Neural crest cell (in vitro differentiated cells): ENCODE results near the gene AOC2. TPM values are rescaled to one million over a fixed set of nuclear protein-coding genes. Genes with fewer than 3 reads are reported as not detected.

Experiments
- DNase-seq: peaks from one replicate; pipeline ENCODE4 v3.0.0; 2021; ENCODE audit warnings: low read depth, mixed read lengths, low spot score
- H3K27ac Mint-ChIP-seq: one replicate; pipeline ENCODE4 v1.8.0; 2021; ENCODE audit warnings: mild to moderate bottlenecking, mixed read lengths; ENCODE audit not compliant: unreplicated experiment
- H3K27me3 Mint-ChIP-seq: 2 replicates; pipeline ENCODE4 v1.8.0; 2021; ENCODE audit warnings: low read depth, mild to moderate bottlenecking, mixed read lengths
- H3K36me3 Mint-ChIP-seq: 2 replicates; pipeline ENCODE4 v1.8.0; 2021; ENCODE audit warnings: low read depth, mild to moderate bottlenecking, mixed read lengths
- H3K4me1 Mint-ChIP-seq: 2 replicates; pipeline ENCODE4 v1.8.0; 2021; ENCODE audit warnings: mixed read lengths
- H3K4me3 Mint-ChIP-seq: one replicate; pipeline ENCODE4 v1.8.0; 2021; ENCODE audit warnings: mild to moderate bottlenecking, mixed read lengths
- H3K9me3 Mint-ChIP-seq: 2 replicates; pipeline ENCODE4 v1.8.0; 2021; ENCODE audit warnings: mixed read lengths
- CTCF ChIP-seq: fragments of 200-600 bp; sonication (generic); conservative IDR thresholded peaks from 2 replicates; pipeline ENCODE4 v1.5.0; 2021; ENCODE audit warnings: antibody characterized with exemption, mild to moderate bottlenecking
- total RNA-seq: library from RNA; stranded (reverse); gene quantifications from 2 replicates; pipeline ENCODE4 v1.2.1, GENCODE V29; 2021

AOC2 gene
- total RNA-seq, 1 donor from 2014 or later = 3.0 TPM

GRCh38 chr17:42797067-42798007 is 47.0 kb upstream of the AOC2 start:
- peak overlapping the region; percentile 4 for H3K27ac Mint-ChIP-seq
- TF ChIP-seq CTCF = no peak

GRCh38 chr17:42798011-42798382 is 46.4 kb upstream of the AOC2 start:
- Mint-ChIP-seq H3K27me3 (peaks cover 22% of the 10 kb centered on the region), H3K9me3 (peaks cover 3% of the 10 kb centered on the region), H3K27ac (peak overlapping the region; percentile 81), H3K4me1 (peaks cover 13% of the 10 kb centered on the region), H3K36me3 (peaks cover 9% of the 10 kb centered on the region), H3K4me3 (peak overlapping the region; percentile 98)
- no peak for TF ChIP-seq CTCF
- DNase-seq = no peak

More at GRCh38 chr17:42797067-42798007, 47.0 kb upstream of the AOC2 start:
- H3K9me3 Mint-ChIP-seq = peaks cover 3% of the 10 kb centered on the region
- H3K27me3 Mint-ChIP-seq = peaks cover 23% of the 10 kb centered on the region
- H3K4me1 Mint-ChIP-seq = peaks cover 13% of the 10 kb centered on the region
- peaks cover 9% of the 10 kb centered on the region for H3K36me3 Mint-ChIP-seq
- DNase-seq = no peak
- H3K4me3 Mint-ChIP-seq = peak overlapping the region; percentile 98

- H3K27me3 Mint-ChIP-seq = peaks cover 22% of the 10 kb centered on the region
- TF ChIP-seq CTCF = peak; percentile 20
- peak within 1 kb of the TSS; percentile 98 for H3K4me3 Mint-ChIP-seq
- peaks cover 3% of the 10 kb centered on the region for H3K9me3 Mint-ChIP-seq
- peak within 1 kb of the TSS; percentile 81 for H3K27ac Mint-ChIP-seq
- H3K4me1 Mint-ChIP-seq = peaks cover 13% of the 10 kb centered on the region
- H3K36me3 Mint-ChIP-seq = peaks cover 9% of the 10 kb centered on the region
- peak; percentile 80 for DNase-seq
Observed at GRCh38 chr17:42798383-42799380, 45.7 kb upstream of the AOC2 start, which contains the start of the genes CNTD1 and COA3. Gene CNTD1 (plus strand): TSS chr17:42798861. CDS start chr17:42799068, 207 bp downstream. Gene COA3 (minus strand): TSS chr17:42798704. CDS start chr17:42798681, 23 bp downstream.

- peaks cover 3% of the 10 kb centered on the region for H3K9me3 Mint-ChIP-seq
- peaks cover 26% of the 10 kb centered on the region for H3K27me3 Mint-ChIP-seq
- DNase-seq = no peak
- no peak overlapping the region for H3K4me3 Mint-ChIP-seq
- no peak for TF ChIP-seq CTCF
- peaks cover 5% of the 10 kb centered on the region for H3K36me3 Mint-ChIP-seq
- peaks cover 6% of the 10 kb centered on the region for H3K4me1 Mint-ChIP-seq
- H3K27ac Mint-ChIP-seq = peak overlapping the region; percentile 16
Observed at GRCh38 chr17:42803074-42803883, 41.1 kb upstream of the AOC2 start.
